SK-N-SH (cell line): ENCODE results near the gene STIM2. TPM values are rescaled to one million over a fixed set of nuclear protein-coding genes. Genes with fewer than 3 reads are reported as not detected.

Experiments
- CTCF ChIA-PET: fragments of 300-600, 350-600 bp; formaldehyde crosslinking; extraction: SDS; loops from one replicate; lab custom pipeline; 2021; lab: Yijun Ruan, JAX
- POLR2A ChIA-PET: fragments of 350-600 bp; sonication (Branson Sonifier 250); formaldehyde crosslinking; extraction: SDS; loops from one replicate; lab custom pipeline; 2020; ENCODE audit warnings: antibody characterized with exemption, inconsistent platforms; lab: Yijun Ruan, JAX
- DNase-seq: peaks from one replicate; pipeline ENCODE4 v3.0.0; 2012
- H2AFZ ChIP-seq: fragments of 200-600 bp; sonication (generic); 2 replicates; pipeline ENCODE4 v1.8.1; 2016; ENCODE audit warnings: antibody characterized with exemption, mild to moderate bottlenecking, low read depth
- H3F3A ChIP-seq: fragments of 200-600 bp; sonication (generic); replicated peaks from 2 replicates; pipeline ENCODE3; 2016; ENCODE audit warnings: antibody characterized with exemption, mild to moderate bottlenecking; ENCODE audit not compliant: insufficient read depth
- H3K27ac ChIP-seq, 2 experiments: fragments of 200-500 bp in 1 of 2; fragments of 200-600 bp in 1 of 2; sonication (Bioruptor generic) in 1 of 2; sonication (generic), shearing (Covaris generic) in 1 of 2; 2 replicates each; pipeline versions ENCODE4 v1.5.1 to v1.6.1; 2014 to 2016; ENCODE audit warnings: low read depth in 2 of 2, inconsistent platforms in 1 of 2, low read length in 1 of 2, mild to moderate bottlenecking in 1 of 2, mixed read lengths in 1 of 2
- H3K27me3 ChIP-seq: fragments of 200-600 bp; sonication (generic), shearing (Covaris generic); 2 replicates; pipeline ENCODE4 v1.6.1; 2016; ENCODE audit warnings: mixed run types; ENCODE audit not compliant: insufficient read depth
- H3K36me3 ChIP-seq, 2 experiments: fragments of 200-500 bp in 1 of 2; fragments of 200-600 bp in 1 of 2; sonication (Bioruptor generic) in 1 of 2; sonication (generic) in 1 of 2; replicated peaks in 1 of 2; 2 replicates each; pipeline versions ENCODE3 to v1.5.1; 2014 to 2016; ENCODE audit warnings: low read length in 1 of 2, mild to moderate bottlenecking in 1 of 2; ENCODE audit not compliant: insufficient read depth in 2 of 2, control insufficient read depth in 1 of 2
- H3K4me1 ChIP-seq, 2 experiments: fragments of 200-500 bp in 1 of 2; fragments of 200-600 bp in 1 of 2; sonication (Bioruptor generic) in 1 of 2; sonication (generic), shearing (Covaris generic) in 1 of 2; 2 replicates each; pipeline versions ENCODE4 v1.5.1 to v1.6.1; 2014 to 2016; ENCODE audit warnings: low read depth in 1 of 2, low read length in 1 of 2, mixed run types in 1 of 2; ENCODE audit not compliant: insufficient read depth in 2 of 2, control insufficient read depth in 1 of 2
- H3K4me2 ChIP-seq: fragments of 200-600 bp; sonication (generic), shearing (Covaris generic); 2 replicates; pipeline ENCODE4 v1.6.1; 2017; ENCODE audit warnings: mixed run types
- H3K4me3 ChIP-seq, 2 experiments: fragments of 200-500 bp in 1 of 2; fragments of 200-600 bp in 1 of 2; sonication (Bioruptor generic) in 1 of 2; sonication (generic), shearing (Covaris generic) in 1 of 2; 2 replicates each; pipeline versions ENCODE4 v1.5.1 to v1.8.1; 2014 to 2016; ENCODE audit warnings: low read depth in 2 of 2, inconsistent platforms in 1 of 2, low read length in 1 of 2, mild to moderate bottlenecking in 1 of 2, mixed read lengths in 1 of 2, moderate library complexity in 1 of 2
- H3K79me2 ChIP-seq: fragments of 200-600 bp; sonication (generic); 2 replicates; pipeline ENCODE4 v1.8.1; 2017; ENCODE audit warnings: mild to moderate bottlenecking; ENCODE audit not compliant: insufficient read depth
- H3K9ac ChIP-seq: fragments of 200-600 bp; sonication (generic); 2 replicates; pipeline ENCODE4 v1.6.1; 2017; ENCODE audit warnings: mixed run types
- H3K9me2 ChIP-seq: fragments of 200-600 bp; sonication (generic); 2 replicates; pipeline ENCODE4 v1.6.1; 2017; ENCODE audit warnings: mixed run types
- H3K9me3 ChIP-seq: fragments of 200-600 bp; sonication (generic); 2 replicates; pipeline ENCODE4 v1.6.1; 2017; ENCODE audit warnings: mixed run types, mild to moderate bottlenecking, moderate library complexity
- H4K20me1 ChIP-seq: fragments of 200-600 bp; sonication (generic); 2 replicates; pipeline ENCODE4 v1.6.1; 2017; ENCODE audit warnings: mild to moderate bottlenecking, mixed run types; ENCODE audit not compliant: insufficient read depth
- CTCF ChIP-seq: fragments of 200-600 bp; sonication (generic); IDR thresholded peaks from 2 replicates; pipeline ENCODE4 v1.6.1; 2017; ENCODE audit warnings: antibody characterized with exemption, mild to moderate bottlenecking, moderate library complexity
- EP300 ChIP-seq, 2 experiments: IDR thresholded peaks; 2 replicates each; pipeline versions ENCODE4 v1.4.0 to v1.6.1; 2012; ENCODE audit warnings: borderline replicate concordance in 1 of 2, low read depth in 1 of 2, low read length in 1 of 2
- FOSL2 ChIP-seq: IDR thresholded peaks from 2 replicates; pipeline ENCODE4 v1.4.0; 2012; ENCODE audit warnings: low read depth, mild to moderate bottlenecking, moderate library complexity, borderline replicate concordance
- FOXJ3 ChIP-seq: sonication (generic); formaldehyde crosslinking; IDR thresholded peaks from 2 replicates; pipeline ENCODE4 v1.5.1; 2020; ENCODE audit warnings: mild to moderate bottlenecking, missing genetic modification reagents
- FOXM1 ChIP-seq: IDR thresholded peaks from 2 replicates; pipeline ENCODE4 v1.4.0; 2012; ENCODE audit warnings: low read depth, mild to moderate bottlenecking
- JUND ChIP-seq: IDR thresholded peaks from 2 replicates; pipeline ENCODE4 v1.4.0; 2012
- MEF2A ChIP-seq: IDR thresholded peaks from 2 replicates; pipeline ENCODE4 v1.4.0; 2012; ENCODE audit warnings: low read depth, borderline replicate concordance
- NFIC ChIP-seq: IDR thresholded peaks from 2 replicates; pipeline ENCODE4 v1.4.0; 2012; ENCODE audit warnings: borderline replicate concordance
- NRF1 ChIP-seq: IDR thresholded peaks from 2 replicates; pipeline ENCODE4 v1.6.1; 2012; ENCODE audit warnings: low read depth, mild to moderate bottlenecking, low read length
- PBX3 ChIP-seq: IDR thresholded peaks from 2 replicates; pipeline ENCODE4; 2012
- RFX5 ChIP-seq: IDR thresholded peaks from 2 replicates; pipeline ENCODE4 v1.6.1; 2012; ENCODE audit warnings: mild to moderate bottlenecking, improper control_type of control experiment, low read length
- TCF12 ChIP-seq: IDR thresholded peaks from 2 replicates; pipeline ENCODE4 v1.4.0; 2012
- TEAD4 ChIP-seq: IDR thresholded peaks from 2 replicates; pipeline ENCODE4 v1.4.0; 2012; ENCODE audit warnings: mild to moderate bottlenecking, borderline replicate concordance; ENCODE audit not compliant: insufficient read depth
- USF1 ChIP-seq: IDR thresholded peaks from 2 replicates; pipeline ENCODE4 v1.4.0; 2012; ENCODE audit warnings: low read depth, borderline replicate concordance
- YY1 ChIP-seq: IDR thresholded peaks from 2 replicates; pipeline ENCODE4 v1.4.0; 2012; ENCODE audit warnings: low read depth, mild to moderate bottlenecking
- WGBS: methylation state at CpG from one replicate; pipeline ENCODE4 v1.1.6; 2017; ENCODE audit warnings: low lambda C conversion rate; 5-methylcytosine and 5-hydroxymethylcytosine counted together
- polyA plus RNA-seq, 3 experiments: library from polyadenylated mRNA; depleted of rRNA; stranded (reverse); fragments of >200 nt; gene quantifications; 2 replicates each; pipeline ENCODE4 v1.2.3, GENCODE V29; 2012
- TF ChIP-seq, protein P1 (sequence below): IDR thresholded peaks from 2 replicates; pipeline ENCODE4 v1.4.0; 2012; ENCODE audit warnings: low read depth
- TF ChIP-seq, protein P2 (sequence below): fragments of 150-350 bp; IDR thresholded peaks from 2 replicates; pipeline ENCODE4 v1.6.1; 2017; ENCODE audit warnings: antibody characterized with exemption, low read length, low read depth, borderline replicate concordance
- TF ChIP-seq, protein P3 (sequence below): fragments of 150-350 bp; IDR thresholded peaks from 2 replicates; pipeline ENCODE4 v1.6.1; 2016; ENCODE audit warnings: mild to moderate bottlenecking, low read depth, low read length

Gene STIM2
- polyA plus RNA-seq, 1 of the 3 experiments (the other 2 are of a cell fraction), result 14.7 TPM

DNA sequence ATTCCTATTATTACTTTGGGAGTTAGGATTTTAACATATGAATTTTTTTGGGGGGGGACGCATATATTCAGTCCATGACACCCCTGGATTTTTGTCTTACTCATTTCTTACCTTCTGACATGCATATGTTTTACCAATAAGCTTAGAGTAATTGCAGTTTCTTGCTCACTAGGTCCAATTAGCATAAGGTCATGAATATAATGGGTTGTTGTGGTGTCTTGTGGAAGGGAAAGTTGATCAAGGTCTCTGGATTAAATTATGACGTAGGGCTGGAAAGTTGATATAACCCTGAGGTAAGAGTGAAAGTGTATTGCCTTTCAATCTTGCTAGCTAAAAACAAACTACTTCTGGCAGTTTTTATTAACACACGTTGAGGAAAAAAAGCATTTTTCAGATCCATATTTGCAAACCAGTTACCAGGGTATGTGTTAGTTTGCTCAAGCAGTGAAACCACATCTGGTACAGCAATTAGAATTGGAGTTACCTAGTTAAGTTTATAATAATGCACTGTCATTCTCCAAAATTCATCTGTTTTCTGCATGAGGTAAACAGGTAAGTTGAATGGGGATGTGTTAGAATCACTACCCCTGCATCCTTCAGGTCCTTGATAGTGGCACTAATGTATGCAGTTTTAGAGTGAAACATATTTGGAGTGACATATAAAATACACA lies 32.0 kb downstream of the STIM2 start:
- Histone ChIP-seq H3K4me1 (no peaks in the 10 kb centered on the region), H3K79me2 (no peaks in the 10 kb centered on the region), H3K4me3 (no peak overlapping the region), H2AFZ (no peak overlapping the region), H3K9me2 (no peaks in the 10 kb centered on the region), H3K4me2 (no peak overlapping the region), H3K36me3 (no peaks in the 10 kb centered on the region), H3K9ac (no peak overlapping the region), H3K9me3 (no peaks in the 10 kb centered on the region), H4K20me1 (no peaks in the 10 kb centered on the region), H3K27ac (no peak overlapping the region), H3F3A (no peaks in the 10 kb centered on the region), H3K27me3 (no peaks in the 10 kb centered on the region)
- CTCF ChIA-PET, result interaction anchor here (0.6 kb wide), 1 partner anchor 892 kb away, joined by 3 read pairs; no protein-coding TSS in a partner anchor
- POLR2A ChIA-PET, result no interaction called here
- 95% methylated on average over 3 of the region's 3 CpGs for WGBS
- no peak for DNase-seq
- TF ChIP-seq YY1, result no peak

DNA sequence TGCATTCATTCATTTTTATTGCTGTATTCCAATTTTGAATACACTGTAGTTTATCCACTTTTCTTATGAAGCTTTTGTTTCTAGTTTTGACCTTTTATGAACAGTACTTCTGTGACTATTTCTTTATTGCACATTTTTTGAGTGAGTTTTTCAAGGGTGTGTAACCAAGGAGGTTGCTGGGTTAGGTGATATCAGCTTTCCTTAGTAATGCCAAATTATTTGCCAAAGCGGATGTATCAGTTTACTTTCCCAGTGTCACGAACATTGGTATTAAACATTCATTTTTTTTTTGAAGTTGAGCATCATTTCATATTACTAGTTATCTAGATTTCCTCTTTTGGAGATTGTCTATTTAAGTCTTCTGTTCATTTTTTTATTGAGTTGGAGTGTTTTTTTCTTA lies 32.9 kb downstream of the STIM2 start:
- CTCF ChIA-PET, result no interaction called here

More for the DNA sequence above, 32.9 kb downstream of the STIM2 start:
- no peak overlapping the region for H3K27ac ChIP-seq
- H3K79me2 ChIP-seq, result no peaks in the 10 kb centered on the region; the same call in 1 of the 2 replicates
- no peaks in the 10 kb centered on the region for H3K27me3 ChIP-seq
- 87% methylated on average over 2 of the region's 2 CpGs for WGBS
- no peak for DNase-seq
- H3K4me2 ChIP-seq, result no peak overlapping the region
- H4K20me1 ChIP-seq, result no peaks in the 10 kb centered on the region
- no peak for TF ChIP-seq NRF1
- TF ChIP-seq FOXJ3 (CRISPR knock-in tag), result no peak
- no peak for TF ChIP-seq JUND
- no peak for TF ChIP-seq MEF2A
- no peak for TF ChIP-seq NFIC
- TF ChIP-seq CTCF, result no peak
- TF ChIP-seq TCF12, result no peak
- no peak for TF ChIP-seq TEAD4
- TF ChIP-seq, protein P1, sequence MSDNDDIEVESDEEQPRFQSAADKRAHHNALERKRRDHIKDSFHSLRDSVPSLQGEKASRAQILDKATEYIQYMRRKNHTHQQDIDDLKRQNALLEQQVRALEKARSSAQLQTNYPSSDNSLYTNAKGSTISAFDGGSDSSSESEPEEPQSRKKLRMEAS, result no peak
- TF ChIP-seq RFX5, result no peak
- TF ChIP-seq YY1, result no peak
- no peak for TF ChIP-seq USF1
- TF ChIP-seq FOXM1, result no peak
- TF ChIP-seq EP300 (IDR thresholded peaks at IDR 0.05; ENCODE audit: borderline replicate concordance in 1 of 2, low read depth in 1 of 2, low read length in 1 of 2), result no peak
- TF ChIP-seq, protein P2, sequence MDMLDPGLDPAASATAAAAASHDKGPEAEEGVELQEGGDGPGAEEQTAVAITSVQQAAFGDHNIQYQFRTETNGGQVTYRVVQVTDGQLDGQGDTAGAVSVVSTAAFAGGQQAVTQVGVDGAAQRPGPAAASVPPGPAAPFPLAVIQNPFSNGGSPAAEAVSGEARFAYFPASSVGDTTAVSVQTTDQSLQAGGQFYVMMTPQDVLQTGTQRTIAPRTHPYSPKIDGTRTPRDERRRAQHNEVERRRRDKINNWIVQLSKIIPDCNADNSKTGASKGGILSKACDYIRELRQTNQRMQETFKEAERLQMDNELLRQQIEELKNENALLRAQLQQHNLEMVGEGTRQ, result no peak
- TF ChIP-seq FOSL2, result no peak
- no peak for TF ChIP-seq PBX3
- TF ChIP-seq, protein P3, sequence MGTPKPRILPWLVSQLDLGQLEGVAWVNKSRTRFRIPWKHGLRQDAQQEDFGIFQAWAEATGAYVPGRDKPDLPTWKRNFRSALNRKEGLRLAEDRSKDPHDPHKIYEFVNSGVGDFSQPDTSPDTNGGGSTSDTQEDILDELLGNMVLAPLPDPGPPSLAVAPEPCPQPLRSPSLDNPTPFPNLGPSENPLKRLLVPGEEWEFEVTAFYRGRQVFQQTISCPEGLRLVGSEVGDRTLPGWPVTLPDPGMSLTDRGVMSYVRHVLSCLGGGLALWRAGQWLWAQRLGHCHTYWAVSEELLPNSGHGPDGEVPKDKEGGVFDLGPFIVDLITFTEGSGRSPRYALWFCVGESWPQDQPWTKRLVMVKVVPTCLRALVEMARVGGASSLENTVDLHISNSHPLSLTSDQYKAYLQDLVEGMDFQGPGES, result no peak
- TF ChIP-seq, all 33 proteins: peak for 0
- Histone ChIP-seq H3F3A (no peaks in the 10 kb centered on the region), H3K9me2 (no peaks in the 10 kb centered on the region), H3K4me1 (no peaks in the 10 kb centered on the region), H2AFZ (no peak overlapping the region), H3K4me3 (no peak overlapping the region), H3K36me3 (no peaks in the 10 kb centered on the region), H3K9me3 (no peaks in the 10 kb centered on the region), H3K9ac (no peak overlapping the region)
- POLR2A ChIA-PET, result no interaction called here
